PFSK-1 (cell line): ENCODE data around the gene CYBA.

Experiments used
- POLR2AphosphoS5 ChIP-seq: IDR thresholded peaks from 2 replicates; pipeline ENCODE4 v1.6.1; 2012; ENCODE audit warnings: low read depth, mild to moderate bottlenecking, control low read depth, low read length, moderate library complexity
- REST ChIP-seq, 2 experiments: IDR thresholded peaks; 2 replicates each; pipeline versions ENCODE4 v1.6.1 to v1.8.0; 2011 to 2012; ENCODE audit warnings: low read depth in 2 of 2, low read length in 2 of 2, control low read depth in 1 of 2, inconsistent platforms in 1 of 2, mild to moderate bottlenecking in 1 of 2, moderate library complexity in 1 of 2; ENCODE audit not compliant: insufficient read depth in 1 of 2
- SIN3A ChIP-seq: IDR thresholded peaks from 2 replicates; pipeline ENCODE4 v1.6.1; 2012; ENCODE audit warnings: mild to moderate bottlenecking, low read length, moderate library complexity, borderline replicate concordance; ENCODE audit not compliant: insufficient read depth
- TAF1 ChIP-seq: IDR thresholded peaks from 2 replicates; pipeline ENCODE4 v1.6.1; 2012; ENCODE audit warnings: low read length, control low read depth, borderline replicate concordance; ENCODE audit not compliant: insufficient read depth

- TF ChIP-seq TAF1 (no peak), POLR2AphosphoS5 (no peak), REST (IDR thresholded peaks at IDR 0.05; ENCODE audit: insufficient read depth in 1 of 2, low read depth in 2 of 2, low read length in 2 of 2) (no peak), SIN3A (no peak)
Observed at GRCh38 chr16:88624977-88625576, 25.8 kb downstream of the CYBA start.
